B cell (primary cell): Measurements from ENCODE around the gene BRAP. TPM values are rescaled to one million over a fixed set of nuclear protein-coding genes. Genes with fewer than 3 reads are reported as not detected.
"Not testable (repeated sequence)": the region's sequence is repeated elsewhere in the genome, so short reads cannot be mapped to it uniquely, and the experiment has no call there.

Experiments used
- ATAC-seq: fragments of 200-7000 bp; cut with Tn5 transposase; one replicate; pipeline ENCODE4 v1.10.0; 2021; ENCODE audit warnings: low read depth, mild to moderate bottlenecking, moderate number of reproducible peaks, moderate library complexity
- CTCF ChIA-PET: fragments of 350-600 bp; sonication (Branson Sonifier 250); formaldehyde crosslinking; loops from one replicate; lab custom pipeline; 2021; ENCODE audit warnings: antibody characterized with exemption, inconsistent platforms; lab: Charles Lee
- POLR2A ChIA-PET: fragments of 350-600 bp; sonication (Branson Sonifier 250); formaldehyde crosslinking; loops from one replicate; lab custom pipeline; 2021; ENCODE audit warnings: antibody characterized with exemption; lab: Charles Lee
- DNase-seq: peaks from one replicate; pipeline ENCODE4 v3.0.0; 2013
- H2AFZ ChIP-seq: 2 replicates; pipeline ENCODE4 v1.6.1; 2012; ENCODE audit warnings: mild to moderate bottlenecking, low read depth, low read length; ENCODE audit not compliant: insufficient read depth, poor library complexity, severe bottlenecking
- H3K27ac ChIP-seq, 2 donors: 1 replicate in 1 of 2; 2 replicates in 1 of 2; pipeline ENCODE4 v1.5.1; 2012 to 2013; ENCODE audit warnings: low read length in 2 of 2, mild to moderate bottlenecking in 2 of 2, moderate library complexity in 1 of 2
- H3K27me3 ChIP-seq, 4 experiments: fragments of 200-600 bp in 1 of 4; sonication (generic) in 1 of 4; replicated peaks in 1 of 4; 1 replicate in 2 of 4; 2 replicates in 2 of 4; pipeline versions ENCODE4 v1.6.1 to v1.7.0; 2013 to 2016; ENCODE audit warnings: low read length in 3 of 4, mild to moderate bottlenecking in 2 of 4, mixed read lengths in 1 of 4, moderate library complexity in 1 of 4; ENCODE audit not compliant: insufficient read depth in 4 of 4, control insufficient read depth in 3 of 4; ENCODE audit errors: control extremely low read depth in 1 of 4
- H3K36me3 ChIP-seq, 2 experiments: replicated peaks in 1 of 2; 1 replicate in 1 of 2; 2 replicates in 1 of 2; pipeline versions ENCODE4 v1.6.1 to v1.7.1; 2013; ENCODE audit warnings: low read length in 1 of 2; ENCODE audit not compliant: insufficient read depth in 2 of 2, control insufficient read depth in 1 of 2; ENCODE audit errors: control extremely low read depth in 1 of 2, extremely low read depth in 1 of 2
- H3K4me1 ChIP-seq, 2 donors: fragments of 200-600 bp in 1 of 2; sonication (generic) in 1 of 2; 1 replicate in 1 of 2; 2 replicates in 1 of 2; pipeline versions ENCODE4 v1.5.1 to v1.6.1; 2013 to 2017; ENCODE audit warnings: low read length in 2 of 2; ENCODE audit not compliant: control insufficient read depth in 2 of 2, insufficient read depth in 2 of 2
- H3K4me2 ChIP-seq: replicated peaks from 2 replicates; pipeline ENCODE3; 2012; ENCODE audit warnings: mild to moderate bottlenecking, low read depth, low read length; ENCODE audit not compliant: poor library complexity, severe bottlenecking
- H3K4me3 ChIP-seq, 5 experiments: fragments of 200-600 bp in 1 of 5; sonication (generic) in 1 of 5; 1 replicate in 3 of 5; 2 replicates in 2 of 5; pipeline versions ENCODE4 v1.5.1 to v1.7.0; 2011 to 2016; ENCODE audit warnings: low read length in 4 of 5, mild to moderate bottlenecking in 4 of 5, low read depth in 2 of 5, control low read depth in 1 of 5, moderate library complexity in 1 of 5; ENCODE audit not compliant: insufficient read depth in 1 of 5; ENCODE audit errors: control extremely low read depth in 1 of 5, extremely low read depth in 1 of 5
- H3K79me2 ChIP-seq: fragments of 200-600 bp; sonication (generic); one replicate; pipeline ENCODE4 v1.6.0; 2016; ENCODE audit warnings: low read length; ENCODE audit not compliant: control insufficient read depth, insufficient read depth
- H3K9ac ChIP-seq: fragments of 200-600 bp; sonication (generic); 2 replicates; pipeline ENCODE4 v1.6.1; 2017; ENCODE audit warnings: mild to moderate bottlenecking, low read length, moderate library complexity
- H3K9me3 ChIP-seq, 3 donors: one replicate each; pipeline versions ENCODE4 v1.6.1 to v1.7.1; 2013; ENCODE audit warnings: low read length in 2 of 3; ENCODE audit not compliant: control insufficient read depth in 2 of 3, insufficient read depth in 1 of 3; ENCODE audit errors: control extremely low read depth in 1 of 3
- H4K20me1 ChIP-seq: 2 replicates; pipeline ENCODE4 v1.6.0; 2012; ENCODE audit warnings: mild to moderate bottlenecking, low read length; ENCODE audit not compliant: insufficient read depth, control insufficient read depth, poor library complexity, severe bottlenecking
- H3K27ac Mint-ChIP-seq: one replicate; pipeline ENCODE4 v1.8.0; 2021; ENCODE audit warnings: mixed read lengths
- H3K27me3 Mint-ChIP-seq: one replicate; pipeline ENCODE4 v1.8.0; 2021; ENCODE audit warnings: mixed read lengths
- H3K4me1 Mint-ChIP-seq: one replicate; pipeline ENCODE4 v1.8.0; 2021; ENCODE audit warnings: mixed read lengths
- H3K4me3 Mint-ChIP-seq: one replicate; pipeline ENCODE4 v1.8.0; 2021; ENCODE audit warnings: mixed read lengths
- H3K9me3 Mint-ChIP-seq: one replicate; pipeline ENCODE4 v1.8.0; 2022; ENCODE audit warnings: mixed read lengths; ENCODE audit not compliant: insufficient read depth
- EZH2 ChIP-seq: IDR thresholded peaks from 2 replicates; pipeline ENCODE4 v1.6.1; 2012; ENCODE audit warnings: borderline replicate concordance, low read depth, mild to moderate bottlenecking, moderate library complexity, low read length; ENCODE audit not compliant: insufficient read depth, poor library complexity, severe bottlenecking
- WGBS: methylation state at CpG from one replicate; pipeline ENCODE4 v1.1.5; 2013; ENCODE audit warnings: missing lambda C conversion rate; ENCODE audit not compliant: insufficient coverage; 5-methylcytosine and 5-hydroxymethylcytosine counted together
- intact Hi-C: fragments of 100-400 bp; cut with micrococcal nuclease; formaldehyde crosslinking; loops from one replicate; pipeline ENCODE4 v1.10.0; 2022
- polyA plus RNA-seq: library from polyadenylated mRNA; depleted of rRNA; stranded (reverse); fragments of >200 nt; gene quantifications from 2 replicates; pipeline ENCODE4 v1.2.3, GENCODE V29; 2012
- total RNA-seq, 2 donors: library from RNA; stranded (reverse); fragments of 120-200 nt in 1 of 2; gene quantifications; 1 replicate in 1 of 2; 2 replicates in 1 of 2; pipeline versions ENCODE4 v1.2.3 to v1.2.4, GENCODE V29; 2013 to 2022
- TF ChIP-seq, protein P1 (sequence below): fragments of 200-600 bp; IDR thresholded peaks from one replicate; pipeline ENCODE4 v1.8.0; 2022; ENCODE audit warnings: antibody characterized with exemption, mild to moderate bottlenecking

BRAP gene
- total and polyA plus RNA-seq, 2 donors (not counting 1 experiment from before 2014, with no cell fraction given): 10.4 to 25.7 TPM

DNA sequence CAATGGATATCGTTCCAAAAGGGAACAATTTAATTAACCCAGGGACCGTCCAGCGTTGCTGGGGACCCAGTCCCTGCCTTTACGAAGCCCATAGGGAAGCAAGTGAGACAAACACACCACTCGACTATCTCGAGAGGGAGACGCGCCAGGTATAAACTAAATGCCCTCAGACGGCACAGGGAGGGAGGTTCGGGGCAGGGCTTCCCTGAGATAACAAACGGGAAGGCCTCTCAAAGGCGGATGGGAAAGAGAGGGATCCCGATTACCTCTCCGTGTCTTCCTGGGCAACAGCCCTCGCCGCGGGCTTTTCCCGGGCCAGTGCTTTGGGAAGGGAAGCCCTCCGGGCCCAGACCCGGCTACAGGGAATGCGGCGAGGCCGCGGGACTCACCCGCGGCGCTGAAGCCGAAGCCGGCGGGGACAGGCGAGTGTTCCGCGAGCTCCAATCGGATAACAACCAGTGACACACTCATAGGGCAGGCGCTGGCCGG is 390 bp downstream of the BRAP start:
- TF ChIP-seq, protein P1, sequence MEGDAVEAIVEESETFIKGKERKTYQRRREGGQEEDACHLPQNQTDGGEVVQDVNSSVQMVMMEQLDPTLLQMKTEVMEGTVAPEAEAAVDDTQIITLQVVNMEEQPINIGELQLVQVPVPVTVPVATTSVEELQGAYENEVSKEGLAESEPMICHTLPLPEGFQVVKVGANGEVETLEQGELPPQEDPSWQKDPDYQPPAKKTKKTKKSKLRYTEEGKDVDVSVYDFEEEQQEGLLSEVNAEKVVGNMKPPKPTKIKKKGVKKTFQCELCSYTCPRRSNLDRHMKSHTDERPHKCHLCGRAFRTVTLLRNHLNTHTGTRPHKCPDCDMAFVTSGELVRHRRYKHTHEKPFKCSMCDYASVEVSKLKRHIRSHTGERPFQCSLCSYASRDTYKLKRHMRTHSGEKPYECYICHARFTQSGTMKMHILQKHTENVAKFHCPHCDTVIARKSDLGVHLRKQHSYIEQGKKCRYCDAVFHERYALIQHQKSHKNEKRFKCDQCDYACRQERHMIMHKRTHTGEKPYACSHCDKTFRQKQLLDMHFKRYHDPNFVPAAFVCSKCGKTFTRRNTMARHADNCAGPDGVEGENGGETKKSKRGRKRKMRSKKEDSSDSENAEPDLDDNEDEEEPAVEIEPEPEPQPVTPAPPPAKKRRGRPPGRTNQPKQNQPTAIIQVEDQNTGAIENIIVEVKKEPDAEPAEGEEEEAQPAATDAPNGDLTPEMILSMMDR: no peak
- no peak for TF ChIP-seq EZH2
- H3K4me1 Mint-ChIP-seq: peaks cover 31% of the 10 kb centered on the region
- Histone ChIP-seq H3K27me3 (no peaks in the 10 kb centered on the region), H3K79me2 (peaks cover 55% of the 10 kb centered on the region), H3K4me1 (peaks cover 23 to 24% of the 10 kb centered on the region in 2 donors), H3K4me2 (peak overlapping the region; percentile 88), H3K9ac (peak overlapping the region; percentile 91), H3K36me3 (peaks cover 0 to 19% of the 10 kb centered on the region in 2 experiments), H2AFZ (peak overlapping the region; percentile 94), H3K4me3 (peak overlapping the region; percentile 76 to 96 (median 95)), H3K27ac (peak overlapping the region; percentile 61 to 80), H4K20me1 (peaks cover 4% of the 10 kb centered on the region), H3K9me3 (no peaks in the 10 kb centered on the region)
- ChIA-PET CTCF (interaction anchor here (0.5 to 3.3 kb wide), 8 partner anchors 11 to 633 kb away, joined by 3 to 17 read pairs (median 4); partner anchors contain the start of gene MAPKAPK5), POLR2A (interaction anchor here (0.8 to 1.1 kb wide), 3 partner anchors 75 to 156 kb away, joined by 3 to 4 read pairs (median 4); partner anchors contain the start of gene MAPKAPK5)
- peak overlapping the region; percentile 96 for H3K4me3 Mint-ChIP-seq
- no peak for ATAC-seq
- no peaks in the 10 kb centered on the region for H3K27me3 Mint-ChIP-seq
- WGBS: under 1% methylated on average over 35 of the region's 36 CpGs
- intact Hi-C loops: loop anchor here (5.0 to 10.0 kb wide), 2 partner anchors 82 to 729 kb away; partner anchors contain the start of genes ALDH2 and PTPN11
- H3K27ac Mint-ChIP-seq: peak overlapping the region; percentile 91
- H3K9me3 Mint-ChIP-seq: no peaks in the 10 kb centered on the region
- no peak for DNase-seq

DNA sequence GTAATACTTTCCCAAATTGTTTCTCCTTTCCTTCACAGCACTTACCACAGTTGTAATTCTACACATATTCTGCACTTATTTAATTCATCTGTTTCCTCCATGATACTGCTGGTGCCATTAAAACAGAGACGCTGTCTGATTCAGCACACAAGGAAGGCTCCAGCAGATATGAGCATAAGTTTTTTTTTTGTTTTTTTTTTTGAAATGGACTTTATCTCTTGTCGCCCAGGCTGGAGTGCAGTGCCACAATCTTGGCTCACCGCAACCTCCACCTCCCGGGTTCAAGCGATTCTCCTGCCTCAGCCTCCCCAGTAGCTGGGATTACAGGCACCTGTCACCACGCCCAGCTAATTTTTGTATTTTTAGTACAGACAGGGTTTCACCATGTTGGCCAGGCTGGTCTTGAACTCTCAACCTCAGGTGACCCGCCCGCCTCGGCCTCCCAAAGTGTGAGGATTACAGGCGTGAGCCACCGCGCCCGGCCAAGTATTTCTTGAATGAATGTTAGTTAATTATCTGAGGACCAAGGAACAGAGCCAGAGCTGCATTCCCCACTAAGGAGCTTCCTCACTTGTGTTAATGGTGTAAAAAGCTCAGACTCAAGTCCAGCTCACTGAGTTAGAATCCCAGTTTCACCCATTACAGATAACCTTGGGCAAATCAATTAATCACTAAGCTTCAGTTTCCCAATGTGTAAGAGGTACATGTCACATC is 1.1 kb downstream of the BRAP start:
- H3K9me3 ChIP-seq, H3K27me3 Mint-ChIP-seq, DNase-seq, ATAC-seq, H3K27me3 ChIP-seq, H3K9me3 Mint-ChIP-seq, H4K20me1 ChIP-seq: not testable (repeated sequence)
- POLR2A ChIA-PET: interaction anchor here (1.0 kb wide), 1 partner anchor 76 kb away, joined by 3 read pairs; no protein-coding TSS in a partner anchor
- CTCF ChIA-PET: interaction anchor here (0.7 to 3.3 kb wide), 3 partner anchors 10 to 288 kb away, joined by 3 to 17 read pairs (median 6); no protein-coding TSS in a partner anchor
- intact Hi-C loops: loop anchor here (5.0 to 10.0 kb wide), 2 partner anchors 83 to 730 kb away; partner anchors contain the start of genes ALDH2 and PTPN11
- peak overlapping the region in 1 of 2 donors; percentile 80 for H3K27ac ChIP-seq
- peak overlapping the region; percentile 94 for H2AFZ ChIP-seq
- H3K4me1 ChIP-seq: peaks cover 23 to 24% of the 10 kb centered on the region in 2 donors
- H3K36me3 ChIP-seq: peaks cover 0 to 23% of the 10 kb centered on the region in 2 experiments
- H3K4me3 ChIP-seq: peak overlapping the region; percentile 76 to 96 (median 95)
- WGBS: 87% methylated on average over 5 of the region's 13 CpGs
- peaks cover 55% of the 10 kb centered on the region for H3K79me2 ChIP-seq
- Mint-ChIP-seq H3K4me1 (peaks cover 31% of the 10 kb centered on the region), H3K4me3 (peak overlapping the region; percentile 96), H3K27ac (peak overlapping the region; percentile 91)
- peak overlapping the region; percentile 91 for H3K9ac ChIP-seq
- H3K4me2 ChIP-seq: peak overlapping the region; percentile 88
